HepG2 (cell line): Measurements from ENCODE around the gene AMIGO1. TPM values are rescaled to one million over a fixed set of nuclear protein-coding genes. Genes with fewer than 3 reads are reported as not detected.

Source experiments
- ATAC-seq: fragments of 200-7000 bp; cut with Tn5 transposase; 3 replicates; pipeline ENCODE4 v1.9.1; 2020; ENCODE audit warnings: mild to moderate bottlenecking, moderate library complexity
- BruUV-seq: library from RNA; stranded (reverse); fragments of 400-500 nt; replicated peaks from 2 replicates; lab custom pipeline; 2021; lab: Mats Ljungman, UMichigan
- CTCF ChIA-PET: fragments of 300-600 bp; formaldehyde crosslinking; extraction: SDS; loops from one replicate; lab custom pipeline; 2021; ENCODE audit warnings: low total read pairs, inconsistent platforms, low intra/inter-chr PET ratio; lab: Yijun Ruan, JAX
- POLR2A ChIA-PET: fragments of 350-600 bp; sonication (Branson Sonifier 250); formaldehyde crosslinking; loops from one replicate; lab custom pipeline; 2020; ENCODE audit warnings: antibody characterized with exemption, inconsistent platforms; lab: Yijun Ruan, JAX
- DNase-seq: peaks from one replicate; pipeline ENCODE4 v3.0.0-alpha.2; 2015; ENCODE audit warnings: low spot score
- FAIRE-seq: peaks from 3 replicates; lab custom pipeline; 2011; peaks lifted over from hg19 to GRCh38; lab: Jason Lieb, UNC
- H2AFZ ChIP-seq: one replicate; pipeline ENCODE4 v1.6.1; 2011; ENCODE audit warnings: low read length, inconsistent platforms
- H3K27ac ChIP-seq: fragments of 300-600 bp; 3 replicates; pipeline ENCODE4 v1.8.0; 2011; ENCODE audit warnings: mixed run types, mild to moderate bottlenecking, mixed read lengths, low read length, inconsistent platforms; ENCODE audit not compliant: insufficient read depth; ENCODE audit errors: extremely low read length
- H3K27me3 ChIP-seq, 2 experiments: fragments of 200-600 bp in 1 of 2; 2 replicates in 1 of 2; 3 replicates in 1 of 2; pipeline versions ENCODE4 v1.6.0 to v1.8.0; 2011; ENCODE audit warnings: low read length in 2 of 2, mild to moderate bottlenecking in 2 of 2, moderate library complexity in 2 of 2, inconsistent platforms in 1 of 2; ENCODE audit not compliant: insufficient read depth in 2 of 2, control insufficient read depth in 1 of 2
- H3K36me3 ChIP-seq, 2 experiments: fragments of 200-600 bp in 1 of 2; replicated peaks in 1 of 2; 2 replicates in 1 of 2; 3 replicates in 1 of 2; pipeline versions ENCODE4 v1.5.1 to v1.8.0; 2011; ENCODE audit warnings: low read length in 2 of 2, inconsistent platforms in 1 of 2; ENCODE audit not compliant: insufficient read depth in 2 of 2, control insufficient read depth in 1 of 2
- H3K4me1 ChIP-seq: 2 replicates; pipeline ENCODE4 v1.5.1; 2012; ENCODE audit warnings: low read length, inconsistent platforms; ENCODE audit not compliant: insufficient read depth
- H3K4me2 ChIP-seq: 2 replicates; pipeline ENCODE4 v1.6.0; 2011; ENCODE audit warnings: low read depth, low read length, inconsistent platforms
- H3K4me3 ChIP-seq, 3 experiments: fragments of 200-600 bp in 1 of 3; sonication (generic), shearing (Covaris generic) in 1 of 3; replicated peaks in 1 of 3; 2 replicates each; pipeline ENCODE4 v1.5.1; 2011 to 2016; ENCODE audit warnings: low read length in 3 of 3, inconsistent platforms in 2 of 3, low read depth in 2 of 3, mild to moderate bottlenecking in 2 of 3, control low read depth in 1 of 3, mixed read lengths in 1 of 3; ENCODE audit not compliant: insufficient read depth in 1 of 3
- H3K79me2 ChIP-seq: one replicate; pipeline ENCODE4 v1.6.1; 2011; ENCODE audit warnings: low read length, inconsistent platforms; ENCODE audit not compliant: insufficient read depth
- H3K9ac ChIP-seq: 2 replicates; pipeline ENCODE4 v1.6.0; 2011; ENCODE audit warnings: mild to moderate bottlenecking, low read depth, low read length, inconsistent platforms; ENCODE audit not compliant: insufficient read depth
- H3K9me3 ChIP-seq: 2 replicates; pipeline ENCODE4 v1.5.1; 2012; ENCODE audit warnings: mild to moderate bottlenecking, low read length
- H4K20me1 ChIP-seq: 2 replicates; pipeline ENCODE4 v1.6.0; 2011; ENCODE audit warnings: inconsistent platforms, mild to moderate bottlenecking, low read length, moderate library complexity; ENCODE audit not compliant: insufficient read depth
- ATRX ChIP-seq: sonication (generic); formaldehyde crosslinking; IDR thresholded peaks from 2 replicates; pipeline ENCODE4 v1.4.0; 2020; ENCODE audit warnings: missing genetic modification reagents, borderline replicate concordance
- CAMTA2 ChIP-seq: sonication (generic); formaldehyde crosslinking; IDR thresholded peaks from 2 replicates; pipeline ENCODE4 v1.4.0; 2020; ENCODE audit warnings: mild to moderate bottlenecking, missing genetic modification reagents, borderline replicate concordance
- CENPX ChIP-seq: sonication (generic); formaldehyde crosslinking; IDR thresholded peaks from 2 replicates; pipeline ENCODE4 v1.9.0; 2021; ENCODE audit warnings: mild to moderate bottlenecking, missing genetic modification reagents, moderate library complexity
- FOSL1 ChIP-seq: sonication (generic); formaldehyde crosslinking; IDR thresholded peaks from 2 replicates; pipeline ENCODE4 v1.9.0; 2021; ENCODE audit warnings: missing genetic modification reagents, borderline replicate concordance
- KLF9 ChIP-seq: IDR thresholded peaks from 2 replicates; pipeline ENCODE4 v1.6.1; 2016; ENCODE audit warnings: low read depth
- MAFG ChIP-seq: sonication (generic); formaldehyde crosslinking; IDR thresholded peaks from 2 replicates; pipeline ENCODE4 v1.5.1; 2020; ENCODE audit warnings: mild to moderate bottlenecking, missing genetic modification reagents
- MEIS1 ChIP-seq: sonication (generic); formaldehyde crosslinking; IDR thresholded peaks from 2 replicates; pipeline ENCODE4 v1.9.0; 2021; ENCODE audit warnings: mild to moderate bottlenecking, missing genetic modification reagents, moderate library complexity, borderline replicate concordance
- NR2C2 ChIP-seq: sonication (generic); formaldehyde crosslinking; IDR thresholded peaks from 2 replicates; pipeline ENCODE4 v1.4.0; 2020; ENCODE audit warnings: missing genetic modification reagents, mild to moderate bottlenecking, moderate library complexity, borderline replicate concordance
- RAD51 ChIP-seq: fragments of 450-650 bp; IDR thresholded peaks from 2 replicates; pipeline ENCODE4 v1.6.1; 2016; ENCODE audit warnings: borderline replicate concordance
- RBFOX2 ChIP-seq: fragments of 200-400 bp; formaldehyde crosslinking; IDR thresholded peaks from 2 replicates; pipeline ENCODE4 v1.6.1; 2017; ENCODE audit warnings: low read depth, mild to moderate bottlenecking, low read length
- SETDB1 ChIP-seq: sonication (generic); formaldehyde crosslinking; IDR thresholded peaks from 2 replicates; pipeline ENCODE4 v1.5.1; 2020; ENCODE audit warnings: missing genetic modification reagents, mild to moderate bottlenecking, borderline replicate concordance
- ZBTB43 ChIP-seq: sonication (generic); formaldehyde crosslinking; conservative IDR thresholded peaks from 2 replicates; pipeline ENCODE4 v1.4.0; 2020; ENCODE audit warnings: missing genetic modification reagents
- ZMAT5 ChIP-seq: sonication (generic); formaldehyde crosslinking; IDR thresholded peaks from 2 replicates; pipeline ENCODE4 v1.5.0; 2020; ENCODE audit warnings: mild to moderate bottlenecking, low read depth, missing genetic modification reagents, borderline replicate concordance
- ZNF780A ChIP-seq: sonication (generic); formaldehyde crosslinking; IDR thresholded peaks from 2 replicates; pipeline ENCODE4 v1.8.0; 2022; ENCODE audit warnings: mild to moderate bottlenecking, missing genetic modification reagents, moderate library complexity
- ZSCAN20 ChIP-seq: sonication (generic); formaldehyde crosslinking; IDR thresholded peaks from 2 replicates; pipeline ENCODE4 v1.4.0; 2020; ENCODE audit warnings: missing genetic modification reagents, mild to moderate bottlenecking, borderline replicate concordance
- ZSCAN9 ChIP-seq: IDR thresholded peaks from 2 replicates; pipeline ENCODE4 v1.6.1; 2016; ENCODE audit warnings: borderline replicate concordance
- WGBS: methylation state at CpG from one replicate; pipeline ENCODE4 v1.1.6; 2017; ENCODE audit warnings: low lambda C conversion rate; 5-methylcytosine and 5-hydroxymethylcytosine counted together
- in situ Hi-C: cut with HindIII; loops from 2 replicates; pipeline ENCODE4 v1.10.0; 2017; ENCODE audit warnings: low pct_unique_long_range_greater_than_20kb; ENCODE audit not compliant: extremely low pct_ligation_motif_present
- intact Hi-C: fragments of 100-400 bp; cut with micrococcal nuclease; formaldehyde crosslinking; loops from one replicate; pipeline ENCODE4 v1.10.0; 2022; ENCODE audit not compliant: unreplicated experiment
- polyA plus RNA-seq, 8 experiments: library from polyadenylated mRNA; depleted of rRNA in 3 of 8; stranded (reverse) in 7 of 8; unstranded in 1 of 8; fragments of >200 nt; fragmentation: Illumina TruSeq in 4 of 8; extraction: Trizol in 4 of 8; gene quantifications; 2 replicates each; pipeline versions ENCODE4 v1.2.1 to v1.2.3, GENCODE V29; 2011 to 2016; ENCODE audit warnings: low read depth in 4 of 8, missing spikeins in 1 of 8, mixed read lengths in 1 of 8; ENCODE audit not compliant: insufficient read depth in 1 of 8
- total RNA-seq, 5 experiments: library from RNA; depleted of rRNA; stranded (reverse); fragments of >200 nt; fragmentation: Illumina TruSeq; extraction: Trizol; gene quantifications; 2 replicates each; pipeline ENCODE4 v1.2.3, GENCODE V29; 2016; ENCODE audit warnings: low read depth in 1 of 5
- TF ChIP-seq, protein P1 (sequence below): IDR thresholded peaks from 2 replicates; pipeline ENCODE4 v1.6.1; 2016; ENCODE audit warnings: missing compliant biosample characterization, missing genetic modification reagents, borderline replicate concordance

AMIGO1 gene
- total and polyA plus RNA-seq, 2 of the 13 experiments (the other 11 are each of a cell fraction or from before 2014, with no cell fraction given), result 0.40 to 1.3 TPM

DNA sequence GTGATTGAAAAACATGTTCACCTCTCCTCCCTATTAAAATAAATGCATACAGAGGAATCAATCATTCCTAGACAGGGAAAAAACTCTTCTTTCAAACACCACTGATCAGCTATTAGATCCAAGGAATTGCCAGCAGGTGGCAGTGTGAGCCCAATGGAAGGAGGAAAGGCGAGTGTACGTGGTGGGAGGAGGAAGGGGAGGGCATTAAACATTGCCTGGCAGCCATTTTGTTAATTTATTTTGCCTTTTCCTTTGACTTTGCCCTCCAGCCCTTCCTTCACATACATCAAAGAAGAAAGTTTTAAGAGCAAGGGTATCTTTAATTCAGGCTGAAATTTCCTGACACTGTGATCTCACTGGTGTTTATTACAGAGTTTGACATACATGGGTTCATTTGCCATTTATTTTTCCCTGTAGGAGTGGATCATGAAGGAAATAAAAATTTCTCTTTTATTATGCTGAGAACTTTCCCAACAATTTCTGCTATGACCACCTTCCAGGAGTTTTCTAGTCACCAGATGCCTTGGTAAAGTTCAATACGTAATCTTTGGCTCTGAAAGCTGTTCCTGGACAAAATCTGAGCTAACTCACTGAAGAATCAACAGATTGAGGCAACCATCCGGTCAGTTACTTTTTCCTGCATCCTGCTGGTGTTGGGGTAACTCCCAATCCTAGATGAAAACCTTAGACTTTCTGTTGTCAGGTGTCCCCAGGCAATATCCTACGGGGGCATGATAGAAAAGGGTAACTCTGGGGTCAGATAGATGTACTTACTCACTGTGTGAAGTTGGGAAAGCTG lies 37.0 kb upstream of the AMIGO1 start:
- FAIRE-seq (peak; percentile 97), DNase-seq (peak; percentile 87), ATAC-seq (peak; percentile 51)
- peak overlapping the region; percentile 99 for H2AFZ ChIP-seq
- peaks cover 13% of the 10 kb centered on the region; the same call in 1 of the 2 replicates for H4K20me1 ChIP-seq
- peaks cover 67% of the 10 kb centered on the region for H3K4me1 ChIP-seq
- peak overlapping the region; percentile 82 for H3K9ac ChIP-seq
- intact Hi-C loops, result loop anchor here (1.0 to 10.0 kb wide), 3 partner anchors 41 to 438 kb away; partner anchors contain the start of gene AHCYL1
- POLR2A ChIA-PET, result interaction anchor here (0.8 to 1.7 kb wide), 11 partner anchors 9 to 217 kb away, joined by 3 to 18 read pairs (median 5); partner anchors contain the start of genes AMPD2, EPS8L3, GNAT2 and GSTM4
- H3K27ac ChIP-seq, result peak overlapping the region; percentile 63
- CTCF ChIA-PET, result interaction anchor here (0.6 to 3.6 kb wide), 5 partner anchors 83 to 1800 kb away, joined by 3 to 23 read pairs (median 7); no protein-coding TSS in a partner anchor
- H3K4me2 ChIP-seq, result peak overlapping the region; percentile 97
- in situ Hi-C loops, result loop anchor here (5.0 to 10.0 kb wide), 3 partner anchors 76 to 226 kb away; partner anchors contain the start of gene GSTM5
- H3K36me3 ChIP-seq, result no peaks in the 10 kb centered on the region
- no peaks in the 10 kb centered on the region for H3K9me3 ChIP-seq
- BruUV-seq, result no TSS peak
- H3K27me3 ChIP-seq, result peaks cover 4 to 5% of the 10 kb centered on the region in 2 experiments; a peak in 2 of 5 replicates
- peak overlapping the region; percentile 31 to 93 (median 83) for H3K4me3 ChIP-seq
- WGBS, result 34% methylated on average over 5 of the region's 5 CpGs
- H3K79me2 ChIP-seq, result peaks cover 45% of the 10 kb centered on the region
- TF ChIP-seq ATRX (CRISPR knock-in tag) (no peak), SETDB1 (no peak), MEIS1 (CRISPR knock-in tag) (no peak), FOSL1 (no peak), ZNF780A (CRISPR knock-in tag) (no peak), CAMTA2 (CRISPR knock-in tag) (no peak), RAD51 (no peak), ZSCAN9 (CRISPR knock-in tag) (no peak; the same call in 1 of the 2 replicates), ZSCAN20 (CRISPR knock-in tag) (no peak), NR2C2 (no peak), ZMAT5 (CRISPR knock-in tag) (no peak), KLF9 (CRISPR knock-in tag) (0 out of 2 replicates have a peak, but pooled peaks have one; percentile 35), CENPX (CRISPR knock-in tag) (no peak), RBFOX2 (no peak), MAFG (CRISPR knock-in tag) (no peak), ZBTB43 (CRISPR knock-in tag) (no peak)
- TF ChIP-seq, protein P1, sequence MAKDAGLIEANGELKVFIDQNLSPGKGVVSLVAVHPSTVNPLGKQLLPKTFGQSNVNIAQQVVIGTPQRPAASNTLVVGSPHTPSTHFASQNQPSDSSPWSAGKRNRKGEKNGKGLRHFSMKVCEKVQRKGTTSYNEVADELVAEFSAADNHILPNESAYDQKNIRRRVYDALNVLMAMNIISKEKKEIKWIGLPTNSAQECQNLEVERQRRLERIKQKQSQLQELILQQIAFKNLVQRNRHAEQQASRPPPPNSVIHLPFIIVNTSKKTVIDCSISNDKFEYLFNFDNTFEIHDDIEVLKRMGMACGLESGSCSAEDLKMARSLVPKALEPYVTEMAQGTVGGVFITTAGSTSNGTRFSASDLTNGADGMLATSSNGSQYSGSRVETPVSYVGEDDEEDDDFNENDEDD (CRISPR knock-in tag), result 0 out of 2 replicates have a peak, but pooled peaks have one; percentile 15
